ENCODE measurements around the gene CELF2. TPM values are rescaled to one million over a fixed set of nuclear protein-coding genes. Genes with fewer than 3 reads are reported as not detected.

Gene CELF2
- total RNA-seq, 1 donor from 2014 or later, result 110 TPM

DNA sequence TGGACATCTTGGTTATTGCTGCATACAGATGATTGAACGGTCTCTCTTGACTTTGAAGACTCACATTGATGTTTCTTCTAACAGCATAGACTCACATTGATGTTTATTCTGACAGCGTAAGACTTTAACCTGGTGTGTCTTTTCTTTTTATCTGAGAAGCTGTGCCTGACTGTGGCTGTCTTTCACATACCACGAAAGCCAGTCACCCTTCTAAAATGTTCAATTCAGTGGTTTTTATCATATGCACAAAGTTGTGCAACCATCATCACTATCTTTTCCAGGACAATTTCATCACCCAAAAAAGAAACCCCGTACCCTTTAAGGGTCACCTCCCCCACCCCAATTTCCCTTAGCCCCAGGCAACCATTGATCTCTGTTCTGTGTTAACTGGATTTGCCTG lies 24.7 kb downstream of the CELF2 start:
- intact Hi-C loops (cut with micrococcal nuclease), result no loop called here
- DNase-seq (ENCODE audit: low spot score), result no peak
- H3K27ac Mint-ChIP-seq, result no peak overlapping the region
- H3K36me3 Mint-ChIP-seq (ENCODE audit: low read depth), result no peaks in the 10 kb centered on the region
- peaks cover 13% of the 10 kb centered on the region for H3K27me3 Mint-ChIP-seq (ENCODE audit: insufficient read depth)
- H3K9me3 Mint-ChIP-seq, result no peaks in the 10 kb centered on the region
- no peaks in the 10 kb centered on the region for H3K4me1 Mint-ChIP-seq (ENCODE audit: low read depth)
- H3K4me3 Mint-ChIP-seq, result no peak overlapping the region

DNA sequence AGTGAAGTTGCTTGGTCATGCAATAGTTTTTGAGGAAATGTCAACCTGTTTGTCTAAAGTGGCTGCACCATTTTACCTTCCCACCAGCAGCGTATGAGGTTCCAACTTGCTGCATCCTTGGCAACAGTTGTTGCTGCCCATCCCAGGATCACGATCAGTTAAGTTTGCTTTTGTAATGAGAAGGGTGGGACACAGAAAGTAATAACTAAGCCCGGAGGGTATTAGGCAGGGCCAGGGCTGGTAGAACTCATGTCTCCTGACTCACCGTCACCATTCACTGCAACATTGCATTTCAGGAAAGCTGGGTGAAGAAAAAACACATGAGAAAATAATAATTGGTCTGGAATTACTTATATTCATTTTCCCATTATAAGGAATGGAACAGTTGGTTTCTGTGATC lies 25.4 kb downstream of the CELF2 start:
- DNase-seq (ENCODE audit: low spot score), result no peak
- Mint-ChIP-seq H3K9me3 (no peaks in the 10 kb centered on the region), H3K27me3 (ENCODE audit: insufficient read depth) (peaks cover 16% of the 10 kb centered on the region)

DNA sequence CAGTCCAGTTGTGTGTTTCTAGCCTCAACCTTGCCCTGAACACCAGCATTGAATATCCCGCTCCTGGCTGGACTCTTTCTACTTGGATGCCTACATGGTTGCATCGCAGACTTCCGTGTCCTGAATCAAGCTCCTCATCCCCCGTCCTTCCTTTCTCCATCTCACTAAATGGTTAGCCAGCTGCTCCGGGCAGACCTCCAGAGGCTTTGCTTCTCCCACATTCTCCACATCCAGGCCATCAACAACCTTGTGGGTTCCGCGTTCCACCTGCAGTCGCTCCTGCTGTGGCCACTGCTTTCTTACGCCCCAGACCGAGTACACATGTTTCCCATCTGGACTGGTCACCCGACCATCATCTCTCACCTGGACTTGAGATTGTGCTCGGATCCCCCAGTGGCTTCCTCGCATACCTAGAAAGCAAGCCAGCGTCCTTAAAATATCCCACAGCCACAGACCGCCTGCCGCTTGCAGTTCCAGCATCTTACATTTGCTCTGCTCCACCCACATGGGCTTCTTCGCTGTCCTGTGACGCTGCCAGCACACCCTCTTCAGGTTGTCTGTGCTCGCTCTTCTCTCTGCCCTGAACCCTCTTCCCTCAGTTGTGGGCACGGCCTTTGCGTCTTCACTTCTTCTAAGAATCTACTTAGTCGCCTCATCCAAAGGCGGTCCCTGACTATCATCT lies 25.9 kb downstream of the CELF2 start:
- intact Hi-C loops (cut with micrococcal nuclease), result no loop called here

More for the DNA sequence above, 25.4 kb downstream of the CELF2 start:
- Mint-ChIP-seq H3K4me3 (no peak overlapping the region), H3K27ac (no peak overlapping the region), H3K36me3 (ENCODE audit: low read depth) (no peaks in the 10 kb centered on the region), H3K4me1 (ENCODE audit: low read depth) (no peaks in the 10 kb centered on the region)
- intact Hi-C loops (cut with micrococcal nuclease), result no loop called here

DNA sequence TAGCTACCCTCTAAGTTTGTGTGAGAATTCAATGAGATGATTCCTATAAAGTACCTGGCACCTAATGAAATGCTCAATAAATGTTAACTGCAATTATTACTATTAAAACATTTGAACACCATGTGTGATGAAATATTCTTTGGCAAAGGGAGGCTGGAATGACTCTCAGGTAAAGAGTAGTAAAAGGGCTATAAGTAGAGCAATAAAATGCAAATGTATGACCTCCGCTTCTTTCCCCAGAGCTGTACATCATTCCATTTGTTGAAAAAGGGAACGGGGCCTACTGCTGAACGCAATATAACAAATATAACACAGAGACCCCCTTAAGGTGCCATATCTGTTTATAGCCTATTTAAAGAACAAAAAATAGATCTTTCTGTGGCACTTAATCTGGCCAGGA lies 27.8 kb downstream of the CELF2 start:
- Mint-ChIP-seq H3K36me3 (ENCODE audit: low read depth) (no peaks in the 10 kb centered on the region), H3K4me3 (no peak overlapping the region), H3K4me1 (ENCODE audit: low read depth) (no peaks in the 10 kb centered on the region), H3K27ac (no peak overlapping the region), H3K27me3 (ENCODE audit: insufficient read depth) (peaks cover 18% of the 10 kb centered on the region), H3K9me3 (no peaks in the 10 kb centered on the region)
- intact Hi-C loops (cut with micrococcal nuclease), result no loop called here
- DNase-seq (ENCODE audit: low spot score), result no peak

More for the DNA sequence above, 25.9 kb downstream of the CELF2 start:
- Mint-ChIP-seq H3K27ac (no peak overlapping the region), H3K4me1 (ENCODE audit: low read depth) (no peaks in the 10 kb centered on the region), H3K36me3 (ENCODE audit: low read depth) (no peaks in the 10 kb centered on the region), H3K27me3 (ENCODE audit: insufficient read depth) (peaks cover 17% of the 10 kb centered on the region), H3K4me3 (no peak overlapping the region), H3K9me3 (no peaks in the 10 kb centered on the region)
- no peak for DNase-seq (ENCODE audit: low spot score)

DNA sequence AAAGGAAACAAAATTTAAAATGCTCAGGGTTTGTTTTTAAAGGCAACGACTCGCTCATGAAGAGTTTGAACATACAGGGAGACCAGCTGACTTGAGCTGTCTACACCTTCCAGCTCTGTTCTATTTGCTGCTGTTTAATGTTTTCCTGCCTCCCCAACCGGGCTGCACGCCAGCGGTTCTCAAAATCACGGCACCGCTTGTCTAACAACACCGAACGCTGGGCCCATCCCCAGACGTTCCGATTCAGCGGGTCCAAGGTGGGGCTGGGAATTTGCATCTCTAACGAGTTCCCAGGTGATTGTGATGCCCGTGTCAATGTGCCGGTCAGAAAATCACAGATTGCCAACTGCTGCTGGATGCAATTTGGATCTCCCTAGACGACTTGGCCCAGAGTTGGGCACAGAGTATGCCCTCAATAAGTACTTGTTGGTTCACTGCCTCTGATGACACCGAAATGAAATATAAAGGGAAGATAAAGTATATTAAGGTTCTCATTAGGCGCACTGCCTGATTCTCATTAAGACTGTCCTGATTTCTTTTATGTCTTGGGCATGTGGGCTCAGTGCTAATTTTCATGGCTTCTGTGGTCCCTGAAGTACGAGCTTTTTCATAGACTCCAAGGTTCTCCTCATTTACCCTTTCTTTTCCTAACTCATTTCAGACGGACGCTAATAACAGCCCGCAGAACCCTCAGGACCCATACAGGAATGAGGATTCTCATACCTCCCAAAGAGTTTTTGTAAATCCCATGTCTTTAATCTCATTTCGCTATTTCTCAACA lies 28.5 kb downstream of the CELF2 start:
- H3K9me3 Mint-ChIP-seq, result no peaks in the 10 kb centered on the region
- intact Hi-C loops (cut with micrococcal nuclease), result no loop called here
- no peak overlapping the region for H3K4me3 Mint-ChIP-seq
- no peak for DNase-seq (ENCODE audit: low spot score)
- H3K27me3 Mint-ChIP-seq (ENCODE audit: insufficient read depth), result peaks cover 18% of the 10 kb centered on the region
- H3K4me1 Mint-ChIP-seq (ENCODE audit: low read depth), result no peaks in the 10 kb centered on the region
- no peaks in the 10 kb centered on the region for H3K36me3 Mint-ChIP-seq (ENCODE audit: low read depth)
- no peak overlapping the region for H3K27ac Mint-ChIP-seq

DNA sequence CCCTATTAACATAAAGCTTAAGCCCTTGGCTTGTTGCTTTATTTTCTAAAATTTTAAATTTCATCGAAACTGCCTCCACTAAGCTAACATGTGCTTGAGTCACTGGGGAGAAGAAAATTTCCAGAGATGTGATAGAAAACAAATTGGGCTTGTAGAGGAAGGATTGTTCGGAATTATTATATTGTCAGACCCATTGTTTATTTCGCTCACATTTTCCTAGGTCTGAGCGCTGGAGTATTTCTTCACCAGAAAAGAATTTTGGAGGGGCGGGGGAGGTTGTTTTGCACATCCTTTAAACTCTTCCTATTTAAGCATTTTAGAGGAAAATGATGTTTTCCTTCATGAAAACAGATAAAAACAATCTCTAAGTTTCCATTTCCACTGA lies 29.1 kb downstream of the CELF2 start:
- H3K27ac Mint-ChIP-seq, result no peak overlapping the region
- intact Hi-C loops (cut with micrococcal nuclease), result no loop called here
- no peaks in the 10 kb centered on the region for H3K9me3 Mint-ChIP-seq
- peaks cover 18% of the 10 kb centered on the region for H3K27me3 Mint-ChIP-seq (ENCODE audit: insufficient read depth)
- DNase-seq (ENCODE audit: low spot score), result no peak
- no peak overlapping the region for H3K4me3 Mint-ChIP-seq
- H3K36me3 Mint-ChIP-seq (ENCODE audit: low read depth), result no peaks in the 10 kb centered on the region
- H3K4me1 Mint-ChIP-seq (ENCODE audit: low read depth), result no peaks in the 10 kb centered on the region

- Mint-ChIP-seq H3K4me1 (ENCODE audit: low read depth) (no peaks in the 10 kb centered on the region), H3K36me3 (ENCODE audit: low read depth) (no peaks in the 10 kb centered on the region), H3K27me3 (ENCODE audit: insufficient read depth) (peaks cover 22% of the 10 kb centered on the region), H3K9me3 (no peaks in the 10 kb centered on the region), H3K27ac (no peak overlapping the region), H3K4me3 (no peak overlapping the region)
- intact Hi-C loops (cut with micrococcal nuclease), result no loop called here
- no peak for DNase-seq (ENCODE audit: low spot score)
Observed at GRCh38 chr10:11048707-11049278, 31.1 kb downstream of the CELF2 start.

DNA sequence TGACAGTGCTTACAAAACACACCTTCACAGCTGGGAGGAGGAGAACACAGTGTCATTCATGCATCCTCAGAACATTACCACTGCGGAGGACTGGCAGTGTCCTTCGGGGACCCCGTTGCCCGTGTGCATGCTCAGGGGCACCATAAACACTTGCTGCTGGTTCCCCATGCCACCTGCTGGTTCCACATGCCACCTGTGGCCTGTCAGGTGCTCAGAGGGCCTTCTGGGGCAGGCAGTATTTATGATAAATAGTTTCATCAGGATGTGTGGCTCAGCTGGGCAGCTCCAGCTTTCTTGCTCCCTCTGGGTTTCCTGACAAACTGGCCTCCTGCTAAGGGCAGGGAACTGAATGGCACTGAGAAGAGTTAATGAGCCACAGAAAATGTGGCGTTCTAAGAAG lies 32.1 kb downstream of the CELF2 start:
- Mint-ChIP-seq H3K27me3 (ENCODE audit: insufficient read depth) (peaks cover 19% of the 10 kb centered on the region), H3K36me3 (ENCODE audit: low read depth) (no peaks in the 10 kb centered on the region)

GRCh38 chr10:11050301-11051287 lies 32.9 kb downstream of the CELF2 start:
- H3K4me3 Mint-ChIP-seq, result no peak overlapping the region
- no peaks in the 10 kb centered on the region for H3K4me1 Mint-ChIP-seq (ENCODE audit: low read depth)
- H3K36me3 Mint-ChIP-seq (ENCODE audit: low read depth), result no peaks in the 10 kb centered on the region
- H3K9me3 Mint-ChIP-seq, result no peaks in the 10 kb centered on the region
- intact Hi-C loops (cut with micrococcal nuclease), result no loop called here
- peaks cover 20% of the 10 kb centered on the region for H3K27me3 Mint-ChIP-seq (ENCODE audit: insufficient read depth)
- DNase-seq (ENCODE audit: low spot score), result no peak
- no peak overlapping the region for H3K27ac Mint-ChIP-seq

More for the DNA sequence above, 32.1 kb downstream of the CELF2 start:
- intact Hi-C loops (cut with micrococcal nuclease), result no loop called here
- H3K4me3 Mint-ChIP-seq, result no peak overlapping the region
- no peak overlapping the region for H3K27ac Mint-ChIP-seq
- no peaks in the 10 kb centered on the region for H3K4me1 Mint-ChIP-seq (ENCODE audit: low read depth)
- no peak for DNase-seq (ENCODE audit: low spot score)
- no peaks in the 10 kb centered on the region for H3K9me3 Mint-ChIP-seq

- no peak for DNase-seq (ENCODE audit: low spot score)
- Mint-ChIP-seq H3K9me3 (no peaks in the 10 kb centered on the region), H3K27me3 (ENCODE audit: insufficient read depth) (peaks cover 25% of the 10 kb centered on the region), H3K4me3 (no peak overlapping the region), H3K27ac (no peak overlapping the region), H3K36me3 (ENCODE audit: low read depth) (no peaks in the 10 kb centered on the region), H3K4me1 (ENCODE audit: low read depth) (no peaks in the 10 kb centered on the region)
- intact Hi-C loops (cut with micrococcal nuclease), result no loop called here
Observed at GRCh38 chr10:11057018-11057417, 39.3 kb downstream of the CELF2 start.

- Mint-ChIP-seq H3K27ac (no peak overlapping the region), H3K4me3 (no peak overlapping the region), H3K4me1 (ENCODE audit: low read depth) (no peaks in the 10 kb centered on the region), H3K36me3 (ENCODE audit: low read depth) (no peaks in the 10 kb centered on the region), H3K27me3 (ENCODE audit: insufficient read depth) (peaks cover 23% of the 10 kb centered on the region), H3K9me3 (no peaks in the 10 kb centered on the region)
- intact Hi-C loops (cut with micrococcal nuclease), result no loop called here
- no peak for DNase-seq (ENCODE audit: low spot score)
Observed at GRCh38 chr10:11057448-11057847, 39.8 kb downstream of the CELF2 start.

DNA sequence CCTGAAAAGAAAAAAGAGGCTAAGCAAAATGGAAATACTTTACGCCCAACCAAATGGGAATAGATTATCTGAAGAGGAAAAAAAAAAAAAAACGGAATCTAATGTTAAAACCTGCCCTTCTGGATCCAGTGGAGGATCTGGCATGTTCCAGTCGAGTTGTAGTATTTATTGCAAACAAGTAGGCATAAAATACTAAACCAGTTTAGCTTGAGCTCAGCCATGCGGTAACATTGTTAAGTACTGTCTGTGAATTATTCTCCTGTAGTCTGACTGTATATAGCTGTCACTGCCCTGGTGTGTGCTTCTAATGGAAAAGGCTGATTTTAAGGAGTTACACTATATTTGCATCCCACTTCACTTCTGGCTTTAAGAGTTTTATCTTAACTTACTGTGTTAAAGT lies 40.3 kb downstream of the CELF2 start:
- no peak for DNase-seq (ENCODE audit: low spot score)
- Mint-ChIP-seq H3K9me3 (no peaks in the 10 kb centered on the region), H3K4me3 (no peak overlapping the region), H3K36me3 (ENCODE audit: low read depth) (no peaks in the 10 kb centered on the region), H3K27ac (no peak overlapping the region), H3K4me1 (ENCODE audit: low read depth) (no peaks in the 10 kb centered on the region), H3K27me3 (ENCODE audit: insufficient read depth) (peaks cover 27% of the 10 kb centered on the region)
- intact Hi-C loops (cut with micrococcal nuclease), result no loop called here

Measured in activated T-helper 1 cell treated with anti-CD3 and anti-CD28 coated beads, Interleukin-12 subunit alpha, Interleukin-12 subunit beta, Interleukin-2, Interleukin-4 antibody, amounts not matched to agents 30 ng/mL and 10 ng/mL and 1 ng/mL, durations not matched to agents 14 hours and 24 hours and 36 hours (primary cell).